A549 (cell line): ENCODE data around the gene DDB1. TPM values are rescaled to one million over a fixed set of nuclear protein-coding genes. Genes with fewer than 3 reads are reported as not detected.
A peak's percentile ranks its signal among the peaks of the same experiment; 100 is the strongest.

Experiments
- ATAC-seq, 2 experiments: fragments of 200-7000 bp in 1 of 2; fragments of >200 bp in 1 of 2; cut with Nextera tagmentation in 1 of 2; cut with Tn5 transposase in 1 of 2; 3 replicates each; pipeline versions ENCODE4 v1.8.0 to v1.9.1; 2018 to 2020; ENCODE audit warnings: mild to moderate bottlenecking in 1 of 2, moderate library complexity in 1 of 2
- CTCF ChIA-PET: fragments of 300-600 bp; sonication (Branson Sonifier 250); formaldehyde crosslinking; extraction: SDS; loops from one replicate; lab custom pipeline; 2021; ENCODE audit warnings: antibody characterized with exemption, inconsistent platforms; lab: Yijun Ruan, JAX
- POLR2A ChIA-PET: fragments of 350-600 bp; formaldehyde crosslinking; extraction: SDS; loops from one replicate; lab custom pipeline; 2021; ENCODE audit warnings: antibody characterized with exemption, inconsistent platforms; lab: Yijun Ruan, JAX
- DNase-seq, 2 experiments: peaks; one replicate each; pipeline versions ENCODE4 v3.0.0 to v3.0.0-alpha.2; 2011 to 2016; ENCODE audit warnings: low read depth in 1 of 2, low spot score in 1 of 2
- FAIRE-seq: peaks from 2 replicates; lab custom pipeline; 2011; peaks lifted over from hg19 to GRCh38; lab: Jason Lieb, UNC
- H3K27ac ChIP-seq, 2 experiments: fragments of >200 bp; sonication (Bioruptor Twin); formaldehyde crosslinking; 3 replicates each; pipeline ENCODE4 v1.5.1; 2016 to 2017
- H3K4me1 ChIP-seq: fragments of >200 bp; sonication (Bioruptor Twin); formaldehyde crosslinking; 3 replicates; pipeline ENCODE4 v1.6.1; 2016
- H3K4me2 ChIP-seq: fragments of >200 bp; sonication (Bioruptor Twin); formaldehyde crosslinking; 3 replicates; pipeline ENCODE4 v1.6.1; 2016
- H3K4me3 ChIP-seq: fragments of >200 bp; sonication (Bioruptor Twin); formaldehyde crosslinking; 3 replicates; pipeline ENCODE4 v1.5.1; 2016
- H3K9me3 ChIP-seq: fragments of >200 bp; sonication (Bioruptor Twin); formaldehyde crosslinking; 3 replicates; pipeline ENCODE4 v1.6.1; 2016
- ATOH8 ChIP-seq: fragments of 250-450 bp; sonication (Bioruptor Pico); IDR thresholded peaks from 2 replicates; pipeline ENCODE4 v1.5.0; 2020; ENCODE audit warnings: low read depth, mild to moderate bottlenecking, moderate library complexity
- BCL3 ChIP-seq: fragments of >200 bp; sonication (Bioruptor Twin); formaldehyde crosslinking; IDR thresholded peaks from 3 replicates; pipeline ENCODE4 v1.6.1; 2016
- BHLHE40 ChIP-seq: IDR thresholded peaks from 2 replicates; pipeline ENCODE4 v1.6.1; 2012; ENCODE audit warnings: low read depth, low read length, inconsistent platforms
- CBX8 ChIP-seq: fragments of 200-600 bp; sonication (generic); IDR thresholded peaks from 2 replicates; pipeline ENCODE4 v1.6.1; 2016
- CHD2 ChIP-seq: fragments of 150-350 bp; IDR thresholded peaks from 2 replicates; pipeline ENCODE4 v1.6.1; 2014; ENCODE audit warnings: low read length; ENCODE audit not compliant: partially characterized antibody
- E2F6 ChIP-seq: IDR thresholded peaks from 2 replicates; pipeline ENCODE4 v1.6.1; 2012; ENCODE audit warnings: low read depth, borderline replicate concordance
- EHF ChIP-seq: fragments of 250-450 bp; sonication (Bioruptor Pico); IDR thresholded peaks from 2 replicates; pipeline ENCODE4 v1.5.0; 2020; ENCODE audit warnings: mild to moderate bottlenecking
- EHMT2 ChIP-seq: fragments of 200-600 bp; sonication (generic); IDR thresholded peaks from 2 replicates; pipeline ENCODE4 v1.6.1; 2016; ENCODE audit warnings: antibody characterized with exemption, low read depth, mild to moderate bottlenecking, moderate library complexity
- ESRRA ChIP-seq: fragments of 150-350 bp; IDR thresholded peaks from 2 replicates; pipeline ENCODE4 v1.6.1; 2014; ENCODE audit warnings: mild to moderate bottlenecking, low read length, borderline replicate concordance
- FOSB ChIP-seq: fragments of 250-450 bp; sonication (Bioruptor Pico); IDR thresholded peaks from 2 replicates; pipeline ENCODE4 v1.5.0; 2020; ENCODE audit warnings: mild to moderate bottlenecking, moderate library complexity
- GATA3 ChIP-seq: IDR thresholded peaks from 2 replicates; pipeline ENCODE4 v1.6.1; 2012; ENCODE audit warnings: borderline replicate concordance
- HEYL ChIP-seq: fragments of 250-450 bp; sonication (Bioruptor Pico); IDR thresholded peaks from 2 replicates; pipeline ENCODE4 v1.8.0; 2021; ENCODE audit warnings: mild to moderate bottlenecking, moderate library complexity
- HOXB13 ChIP-seq: fragments of 250-450 bp; sonication (Bioruptor Pico); IDR thresholded peaks from 2 replicates; pipeline ENCODE4 v1.5.0; 2020; ENCODE audit warnings: low read depth, mild to moderate bottlenecking, moderate library complexity
- HOXB5 ChIP-seq: fragments of 250-450 bp; sonication (Bioruptor Pico); IDR thresholded peaks from 2 replicates; pipeline ENCODE4 v1.5.0; 2020; ENCODE audit warnings: mild to moderate bottlenecking, moderate library complexity
- JUN ChIP-seq, 2 experiments: fragments of >200 bp; sonication (Bioruptor Twin); formaldehyde crosslinking; IDR thresholded peaks; 2 replicates in 1 of 2; 3 replicates in 1 of 2; pipeline ENCODE4 v1.6.1; 2016 to 2017
- MAX ChIP-seq: IDR thresholded peaks from 2 replicates; pipeline ENCODE4 v1.6.1; 2012
- NFE2L2 ChIP-seq: fragments of 150-350 bp; conservative IDR thresholded peaks from 2 replicates; pipeline ENCODE4 v1.6.1; 2014; ENCODE audit warnings: low read length
- NPAS2 ChIP-seq: fragments of 250-450 bp; sonication (Bioruptor Pico); IDR thresholded peaks from 2 replicates; pipeline ENCODE4 v1.8.0; 2022; ENCODE audit warnings: mild to moderate bottlenecking, moderate library complexity, borderline replicate concordance
- POLR2A ChIP-seq: IDR thresholded peaks from 2 replicates; pipeline ENCODE4 v1.6.1; 2012; ENCODE audit warnings: mild to moderate bottlenecking, low read length
- REST ChIP-seq: fragments of 200-600 bp; sonication (generic); IDR thresholded peaks from 2 replicates; pipeline ENCODE4 v1.6.1; 2016; ENCODE audit warnings: antibody characterized with exemption, mild to moderate bottlenecking, moderate library complexity
- RNF2 ChIP-seq: fragments of 200-600 bp; sonication (generic); IDR thresholded peaks from 2 replicates; pipeline ENCODE4 v1.6.1; 2016; ENCODE audit warnings: low read depth, mild to moderate bottlenecking, antibody characterized with exemption, moderate library complexity, borderline replicate concordance
- SMC3 ChIP-seq: fragments of >200 bp; sonication (Bioruptor Twin); formaldehyde crosslinking; IDR thresholded peaks from 3 replicates; pipeline ENCODE4 v1.6.1; 2018; ENCODE audit warnings: inconsistent platforms
- SREBF2 ChIP-seq: fragments of 450-650 bp; IDR thresholded peaks from 2 replicates; pipeline ENCODE4 v1.6.1; 2014; ENCODE audit warnings: mild to moderate bottlenecking, moderate library complexity
- TFCP2L1 ChIP-seq: fragments of 250-450 bp; sonication (Bioruptor Pico); IDR thresholded peaks from 2 replicates; pipeline ENCODE4 v1.5.0; 2021; ENCODE audit warnings: mild to moderate bottlenecking
- TP53 ChIP-seq: fragments of 250-450 bp; sonication (Bioruptor Pico); IDR thresholded peaks from 2 replicates; pipeline ENCODE4 v1.5.0; 2021; ENCODE audit warnings: mild to moderate bottlenecking, moderate library complexity
- ZC3H11A ChIP-seq: fragments of 450-650 bp; IDR thresholded peaks from 2 replicates; pipeline ENCODE4 v1.6.1; 2014; ENCODE audit warnings: antibody characterized with exemption, mild to moderate bottlenecking
- ZFP36 ChIP-seq: fragments of 450-650 bp; IDR thresholded peaks from 2 replicates; pipeline ENCODE4 v1.6.1; 2014; ENCODE audit warnings: borderline replicate concordance; ENCODE audit not compliant: partially characterized antibody
- ZSCAN20 ChIP-seq: fragments of 250-450 bp; sonication (Bioruptor Pico); IDR thresholded peaks from 2 replicates; pipeline ENCODE4 v1.8.0; 2022; ENCODE audit warnings: mild to moderate bottlenecking, moderate library complexity
- WGBS: methylation state at CpG from one replicate; pipeline ENCODE4 v1.1.6; 2017; ENCODE audit errors: missing lambda C conversion rate; 5-methylcytosine and 5-hydroxymethylcytosine counted together
- polyA plus RNA-seq, 4 experiments: library from polyadenylated mRNA; depleted of rRNA in 3 of 4; stranded (reverse); fragments of >200 nt; fragmentation: RNase III in 1 of 4; extraction: RNeasy Plus Mini Kit Qiagen cat#74134 plus additional on column Dnase treatment in 1 of 4; gene quantifications; 2 replicates in 3 of 4; 3 replicates in 1 of 4; pipeline ENCODE4 v1.2.3, GENCODE V29; 2011 to 2017

Gene DDB1
- polyA plus RNA-seq, 2 of the 4 experiments (the other 2 are of a cell fraction): 149 to 222 TPM

GRCh38 chr11:61380884-61381283 lies 48.0 kb upstream of the DDB1 start:
- 90% methylated on average over 9 of the region's 9 CpGs for WGBS
- no peak overlapping the region for H3K4me3 ChIP-seq
- H3K4me2 ChIP-seq: no peak overlapping the region
- CTCF ChIA-PET: interaction anchor here (1.4 to 17.4 kb wide), 3 partner anchors 21 to 53 kb away, joined by 5 to 552 read pairs (median 521); partner anchors contain the start of genes CYB561A3, DDB1, TKFC and TMEM138
- no peak overlapping the region for H3K27ac ChIP-seq
- no peaks in the 10 kb centered on the region for H3K9me3 ChIP-seq
- FAIRE-seq: no peak
- POLR2A ChIA-PET: interaction anchor here (0.7 to 1.4 kb wide), 2 partner anchors 19 to 42 kb away, joined by 3 to 4 read pairs; partner anchors contain the start of genes CYB561A3 and TMEM138
- H3K4me1 ChIP-seq: peaks cover 20% of the 10 kb centered on the region
- DNase-seq: no peak
- no peak for ATAC-seq
- TF ChIP-seq CHD2: no peak
- no peak for TF ChIP-seq BCL3
- TF ChIP-seq MAX: no peak
- TF ChIP-seq RNF2: no peak
- no peak for TF ChIP-seq FOSB
- TF ChIP-seq ATOH8 (CRISPR knock-in tag): no peak
- no peak for TF ChIP-seq TFCP2L1 (CRISPR knock-in tag)
- no peak for TF ChIP-seq CBX8
- no peak for TF ChIP-seq EHF (CRISPR knock-in tag)
- no peak for TF ChIP-seq NFE2L2
- no peak for TF ChIP-seq E2F6
- no peak for TF ChIP-seq ESRRA
- TF ChIP-seq HOXB5: no peak
- TF ChIP-seq HOXB13 (CRISPR knock-in tag): no peak

- ChIA-PET POLR2A (interaction anchor here (0.9 to 1.7 kb wide), 4 partner anchors 14 to 45 kb away, joined by 3 to 36 read pairs (median 6); partner anchors contain the start of genes CYB561A3, DDB1, TKFC and TMEM138), CTCF (interaction anchor here (15.0 to 17.4 kb wide), 2 partner anchors 18 to 41 kb away, joined by 521 to 552 read pairs; partner anchors contain the start of genes CYB561A3, DDB1, TKFC and TMEM138)
- Histone ChIP-seq H3K9me3 (no peaks in the 10 kb centered on the region), H3K4me1 (peaks cover 20% of the 10 kb centered on the region), H3K4me2 (peak overlapping the region; percentile 64), H3K4me3 (no peak overlapping the region), H3K27ac (peak overlapping the region; percentile 76 to 87)
- peak; percentile 72 to 74 for DNase-seq
- WGBS: 37% methylated on average over 5 of the region's 5 CpGs
- peak; percentile 91 to 99 for ATAC-seq
- FAIRE-seq: no peak
- TF ChIP-seq REST (no peak), POLR2A (no peak), ZSCAN20 (CRISPR knock-in tag) (no peak), GATA3 (no peak), MAX (no peak), SMC3 (no peak), JUN (IDR thresholded peaks at IDR 0.05) (peak in 1 of 2 experiments; percentile 58; a peak in 2 of 5 replicates), ZFP36 (no peak), TP53 (no peak), NPAS2 (no peak), RNF2 (no peak), BCL3 (peak; percentile 74; the same call in 1 of the 3 replicates), EHMT2 (no peak), BHLHE40 (no peak), SREBF2 (no peak), ZC3H11A (no peak), HEYL (CRISPR knock-in tag) (no peak), E2F6 (no peak)
Measured at GRCh38 chr11:61378713-61379313, 45.9 kb upstream of the DDB1 start.
